K562 (cell line): ENCODE results near the gene PCYT1A. TPM values are rescaled to one million over a fixed set of nuclear protein-coding genes. Genes with fewer than 3 reads are reported as not detected.

ENCODE experiments used
- BCLAF1 ChIP-seq, 2 experiments: fragments of 450-650 bp in 1 of 2; IDR thresholded peaks; 2 replicates each; pipeline ENCODE4 v1.6.1; 2011 to 2017; ENCODE audit warnings: low read depth in 2 of 2, antibody characterized with exemption in 1 of 2, borderline replicate concordance in 1 of 2, low read length in 1 of 2, mild to moderate bottlenecking in 1 of 2, mixed read lengths in 1 of 2; ENCODE audit not compliant: control insufficient read depth in 1 of 2
- BHLHE40 ChIP-seq: IDR thresholded peaks from 2 replicates; pipeline ENCODE4 v1.6.1; 2011; ENCODE audit warnings: low read length, improper control_type of control experiment
- KDM1A ChIP-seq, 2 experiments: fragments of 450-650 bp; IDR thresholded peaks; 2 replicates each; pipeline ENCODE4 v1.6.1; 2016; ENCODE audit warnings: mild to moderate bottlenecking in 2 of 2
- NFIX ChIP-seq: fragments of 250-450 bp; sonication (Bioruptor Pico); IDR thresholded peaks from 2 replicates; pipeline ENCODE4 v1.4.0; 2020; ENCODE audit warnings: low read depth, mild to moderate bottlenecking, moderate library complexity
- POLR3A ChIP-seq: IDR thresholded peaks from 2 replicates; pipeline ENCODE4 v1.6.1; 2011; ENCODE audit warnings: borderline replicate concordance, mild to moderate bottlenecking, moderate library complexity; ENCODE audit not compliant: insufficient read length, insufficient read depth; ENCODE audit errors: extremely low read depth
- TFAP4 ChIP-seq: sonication (generic); formaldehyde crosslinking; IDR thresholded peaks from 2 replicates; pipeline ENCODE4 v1.8.0; 2022; ENCODE audit warnings: missing genetic modification reagents, mild to moderate bottlenecking, moderate library complexity, borderline replicate concordance
- ZNF507 ChIP-seq: conservative IDR thresholded peaks from 2 replicates; pipeline ENCODE4 v1.6.1; 2017; ENCODE audit warnings: missing genetic modification characterization, missing compliant biosample characterization
- polyA plus RNA-seq, 8 experiments: library from polyadenylated mRNA; depleted of rRNA in 4 of 8; stranded (reverse) in 5 of 8; unstranded in 3 of 8; fragments of >200 nt; fragmentation: Nextera tagmentation in 2 of 8; fragmentation: Illumina TruSeq in 1 of 8; extraction: Ambion mirVana in 2 of 8; extraction: Trizol in 1 of 8; gene quantifications; 2 replicates each; pipeline versions ENCODE4 v1.2.1 to v1.2.3, GENCODE V29; 2011 to 2014; ENCODE audit warnings: inconsistent platforms in 1 of 8, missing spikeins in 1 of 8
- total RNA-seq, 7 experiments: library from RNA; depleted of rRNA in 6 of 7; stranded (reverse); fragments of >200 nt in 6 of 7; fragmentation: Illumina TruSeq in 2 of 7; extraction: Trizol in 2 of 7; gene quantifications; 2 replicates each; pipeline versions ENCODE4 v1.2.1 to v1.2.3, GENCODE V29; 2011 to 2021; ENCODE audit warnings: low replicate concordance in 1 of 7

The PCYT1A gene
- total and polyA plus RNA-seq, 9 of the 15 experiments (the other 6 are each of a cell fraction or from before 2014, with no cell fraction given): 13.4 to 62.8 (median 49.4) TPM

- peak; percentile 74 for TF ChIP-seq BHLHE40
- peak; percentile 20; the same call in 1 of the 2 replicates for TF ChIP-seq TFAP4
- no peak for TF ChIP-seq BCLAF1 (IDR thresholded peaks at IDR 0.05; ENCODE audit: borderline replicate concordance in 1 of 2, control insufficient read depth in 1 of 2, low read depth in 2 of 2, low read length in 1 of 2)
- TF ChIP-seq NFIX: no peak
- no peak for TF ChIP-seq ZNF507 (tag)
- TF ChIP-seq KDM1A (IDR thresholded peaks at IDR 0.05): no peak
- no peak for TF ChIP-seq POLR3A
Measured at GRCh38 chr3:196323691-196324090, 36.2 kb upstream of the PCYT1A start (continued).
